Type B pancreatic cell (in vitro differentiated cells): ENCODE results near the gene CASKIN1. TPM values are rescaled to one million over a fixed set of nuclear protein-coding genes. Genes with fewer than 3 reads are reported as not detected.

Source experiments
- DNase-seq: peaks from one replicate; pipeline ENCODE4 v3.0.0; 2021; ENCODE audit warnings: mixed read lengths; ENCODE audit not compliant: unreplicated experiment; ENCODE audit errors: extremely low spot score
- H3K27ac Mint-ChIP-seq: 2 replicates; pipeline ENCODE4 v1.8.0; 2021; ENCODE audit warnings: mild to moderate bottlenecking, mixed read lengths
- H3K27me3 Mint-ChIP-seq: 2 replicates; pipeline ENCODE4 v1.8.0; 2021; ENCODE audit warnings: mixed read lengths
- H3K36me3 Mint-ChIP-seq: 2 replicates; pipeline ENCODE4 v1.8.0; 2021; ENCODE audit warnings: mixed read lengths
- H3K4me1 Mint-ChIP-seq: one replicate; pipeline ENCODE4 v1.8.0; 2021; ENCODE audit warnings: mixed read lengths; ENCODE audit not compliant: unreplicated experiment
- H3K4me3 Mint-ChIP-seq: 2 replicates; pipeline ENCODE4 v1.8.0; 2021; ENCODE audit warnings: mild to moderate bottlenecking, mixed read lengths
- H3K9me3 Mint-ChIP-seq: 2 replicates; pipeline ENCODE4 v1.8.0; 2021; ENCODE audit warnings: mixed read lengths
- CTCF ChIP-seq: fragments of 200-600 bp; sonication (generic); conservative IDR thresholded peaks from 2 replicates; pipeline ENCODE4 v1.5.0; 2021; ENCODE audit warnings: antibody characterized with exemption, mild to moderate bottlenecking
- total RNA-seq: library from RNA; stranded (reverse); gene quantifications from 2 replicates; pipeline ENCODE4 v1.2.1, GENCODE V29; 2021; ENCODE audit warnings: low replicate concordance

The CASKIN1 gene
- total RNA-seq, 1 donor from 2014 or later, result 6.3 TPM

- Mint-ChIP-seq H3K9me3 (no peaks in the 10 kb centered on the region), H3K4me1 (peaks cover 5% of the 10 kb centered on the region), H3K4me3 (no peak overlapping the region), H3K27me3 (peaks cover 30% of the 10 kb centered on the region), H3K27ac (no peak overlapping the region), H3K36me3 (no peaks in the 10 kb centered on the region)
- TF ChIP-seq CTCF, result no peak
- no peak for DNase-seq
Observed at GRCh38 chr16:2200313-2200712, 3.9 kb upstream of the CASKIN1 start.

GRCh38 chr16:2199621-2200139 is 3.3 kb upstream of the CASKIN1 start:
- peaks cover 4% of the 10 kb centered on the region for H3K4me1 Mint-ChIP-seq
- H3K9me3 Mint-ChIP-seq, result no peaks in the 10 kb centered on the region
- H3K36me3 Mint-ChIP-seq, result no peaks in the 10 kb centered on the region
- H3K27me3 Mint-ChIP-seq, result peaks cover 34% of the 10 kb centered on the region
- H3K4me3 Mint-ChIP-seq, result no peak overlapping the region
- TF ChIP-seq CTCF, result no peak
- no peak overlapping the region for H3K27ac Mint-ChIP-seq
- no peak for DNase-seq

- Mint-ChIP-seq H3K4me1 (no peaks in the 10 kb centered on the region), H3K36me3 (no peaks in the 10 kb centered on the region), H3K9me3 (no peaks in the 10 kb centered on the region), H3K4me3 (no peak overlapping the region), H3K27ac (no peak overlapping the region), H3K27me3 (peaks cover 35% of the 10 kb centered on the region)
- DNase-seq, result no peak
- TF ChIP-seq CTCF, result no peak
Observed at GRCh38 chr16:2199095-2199494, 2.7 kb upstream of the CASKIN1 start.

- DNase-seq, result no peak
- Mint-ChIP-seq H3K36me3 (no peaks in the 10 kb centered on the region), H3K4me1 (no peaks in the 10 kb centered on the region), H3K27ac (no peak overlapping the region), H3K9me3 (no peaks in the 10 kb centered on the region), H3K4me3 (peak overlapping the region; percentile 80), H3K27me3 (peaks cover 35% of the 10 kb centered on the region)
- no peak for TF ChIP-seq CTCF
Observed at GRCh38 chr16:2198283-2198682, 1.9 kb upstream of the CASKIN1 start.

GRCh38 chr16:2197765-2198164 is 1.4 kb upstream of the CASKIN1 start:
- Mint-ChIP-seq H3K27me3 (peaks cover 35% of the 10 kb centered on the region), H3K4me1 (no peaks in the 10 kb centered on the region), H3K36me3 (no peaks in the 10 kb centered on the region), H3K27ac (no peak overlapping the region), H3K4me3 (peak overlapping the region; percentile 80), H3K9me3 (no peaks in the 10 kb centered on the region)
- no peak for DNase-seq
- TF ChIP-seq CTCF, result no peak
